HG02943 (cell line): ENCODE measurements around the gene ZNF385B.

Experiments
- ATAC-seq: cut with Tn5 transposase; IDR thresholded peaks from one replicate; pipeline ENCODE4 v1.9.1; 2021; ENCODE audit warnings: mild to moderate bottlenecking, low read depth, moderate library complexity; ENCODE audit not compliant: unreplicated experiment

ZNF385B gene

DNA sequence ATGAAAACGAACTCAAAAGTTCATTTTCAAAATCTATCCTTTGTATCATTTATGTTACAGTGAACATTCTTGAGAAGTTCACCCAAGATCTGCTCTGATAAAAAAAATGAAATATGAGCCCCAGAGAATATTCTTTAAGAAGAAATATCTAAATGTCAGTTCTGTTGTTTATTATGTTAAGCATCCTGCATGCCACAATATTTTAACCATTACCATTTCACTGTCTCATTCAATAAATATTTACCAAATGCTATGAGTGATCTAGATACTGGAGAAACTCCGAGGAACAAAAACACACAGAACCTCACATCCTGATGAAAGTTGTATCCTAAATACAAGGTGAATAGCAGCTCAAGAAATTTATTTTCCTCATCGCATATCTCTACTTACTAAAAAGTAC lies 170.2 kb downstream of the ZNF385B start:
- ATAC-seq: no peak

DNA sequence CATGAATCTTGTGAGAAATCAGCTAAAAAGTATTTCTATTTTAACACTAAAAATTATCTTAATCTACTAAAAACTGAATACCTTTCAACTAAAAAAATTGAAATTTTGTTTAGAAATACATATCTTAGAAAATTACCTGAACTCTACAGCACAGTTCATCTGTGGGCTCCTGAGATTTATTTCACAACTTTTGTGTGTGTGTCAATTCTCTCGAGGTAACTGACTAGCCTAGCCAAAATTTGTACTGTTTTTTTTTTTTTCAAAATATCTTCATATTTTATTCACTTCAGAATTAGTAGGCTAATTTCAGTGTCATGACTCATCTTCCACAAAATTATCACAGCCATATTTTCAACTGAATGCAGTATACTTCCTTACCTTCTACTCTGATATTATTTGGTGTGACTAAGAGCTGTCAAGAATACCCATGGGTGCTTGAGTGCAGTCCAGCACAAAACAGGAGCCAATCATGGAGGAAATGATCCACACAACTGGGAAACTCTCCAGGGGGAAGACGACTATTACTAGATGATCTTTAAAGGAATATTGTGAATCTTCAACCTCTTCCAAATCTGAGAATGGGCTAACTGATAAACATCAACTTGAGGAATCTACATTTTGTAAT lies 174.6 kb downstream of the ZNF385B start:
- no peak for ATAC-seq

DNA sequence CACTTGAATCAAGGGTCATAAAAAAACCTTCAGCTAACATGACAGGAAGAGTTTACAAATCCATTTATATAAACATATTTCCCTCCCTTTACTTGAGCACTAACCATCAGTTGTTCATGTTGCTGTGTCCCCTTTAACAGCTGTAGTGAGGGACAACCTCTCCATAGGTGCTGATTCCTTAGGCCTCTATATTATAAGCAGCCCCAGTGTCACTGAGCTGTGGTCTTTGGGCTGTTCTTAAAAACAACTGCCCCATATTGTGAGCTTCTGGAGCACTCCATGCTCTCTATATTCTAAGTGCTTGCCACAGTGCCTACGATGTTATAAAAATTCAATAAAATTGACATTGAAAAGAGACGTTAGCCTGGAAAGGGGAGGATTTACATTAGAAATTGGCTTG lies 175.3 kb downstream of the ZNF385B start:
- no peak for ATAC-seq

DNA sequence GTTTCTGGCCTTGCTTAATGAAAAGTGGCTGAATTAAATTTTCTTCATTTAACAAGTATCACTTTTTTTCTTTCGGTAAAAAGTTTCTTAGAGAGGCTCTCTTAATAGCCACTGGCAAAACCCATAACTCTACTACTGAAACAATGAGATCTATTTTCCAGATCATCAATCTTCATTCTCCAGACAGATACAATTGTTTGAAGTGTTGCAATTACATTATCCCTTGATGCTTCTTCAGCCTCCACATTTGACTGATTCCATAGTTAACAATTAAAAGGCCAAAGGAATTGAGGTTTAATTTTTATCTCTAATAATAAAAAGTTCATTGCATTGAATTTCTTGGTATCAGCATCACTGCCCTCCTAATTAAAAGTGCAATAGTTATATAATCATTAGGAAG lies 176.3 kb downstream of the ZNF385B start:
- no peak for ATAC-seq

DNA sequence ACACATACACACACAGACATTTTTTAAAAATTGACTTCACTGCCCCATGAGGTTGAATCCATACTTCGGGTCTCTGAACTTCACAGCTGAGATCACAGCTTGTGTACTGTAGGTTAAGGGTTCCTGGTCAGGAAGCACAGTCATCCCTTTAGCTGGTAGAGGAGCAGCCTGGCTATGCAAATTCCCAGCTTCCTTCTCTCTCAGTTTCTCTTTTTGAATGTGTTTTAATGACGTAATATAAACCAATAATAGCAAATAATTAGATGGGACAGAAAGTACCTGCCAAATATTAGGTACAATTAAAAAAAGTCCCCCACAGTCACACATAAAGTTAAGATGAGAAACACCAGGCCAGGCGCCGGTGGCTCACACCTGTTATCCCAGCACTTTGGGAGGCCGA lies 178.7 kb downstream of the ZNF385B start:
- ATAC-seq: no peak

DNA sequence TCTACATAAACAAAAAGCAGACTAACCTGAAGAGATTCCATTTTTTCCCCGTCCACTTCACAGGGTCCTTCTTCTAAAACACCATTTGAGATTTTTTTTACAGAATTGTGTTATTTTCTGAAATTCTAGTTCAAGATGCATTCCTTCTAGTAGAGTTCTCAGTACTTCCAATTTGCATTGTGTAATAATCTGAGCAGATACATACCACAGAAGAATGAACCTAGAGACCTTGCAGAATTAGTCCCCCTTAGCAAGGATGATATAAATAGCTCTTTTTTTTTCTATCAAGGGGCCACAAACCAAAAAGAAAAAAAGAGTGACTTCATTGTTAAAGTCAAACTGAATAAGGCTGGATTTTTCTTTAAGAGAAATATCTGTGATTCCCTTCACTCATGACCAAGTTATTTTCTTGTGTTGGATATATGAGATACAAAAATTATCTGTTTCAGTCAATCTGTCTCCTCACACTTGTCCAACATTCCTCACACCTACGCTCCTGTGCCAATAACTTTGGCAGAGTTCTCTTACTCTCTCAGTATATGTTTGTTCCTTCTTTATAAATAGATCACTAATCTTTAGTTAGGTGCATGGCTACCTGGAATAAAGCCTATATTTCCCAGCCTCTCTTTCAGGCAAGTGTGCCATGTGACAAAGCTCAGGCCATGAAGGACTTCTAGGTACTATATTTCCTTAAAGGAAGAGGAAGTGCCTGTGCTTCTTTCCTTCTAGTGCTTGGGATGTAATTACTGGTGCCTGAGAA lies 183.5 kb downstream of the ZNF385B start:
- no peak for ATAC-seq

DNA sequence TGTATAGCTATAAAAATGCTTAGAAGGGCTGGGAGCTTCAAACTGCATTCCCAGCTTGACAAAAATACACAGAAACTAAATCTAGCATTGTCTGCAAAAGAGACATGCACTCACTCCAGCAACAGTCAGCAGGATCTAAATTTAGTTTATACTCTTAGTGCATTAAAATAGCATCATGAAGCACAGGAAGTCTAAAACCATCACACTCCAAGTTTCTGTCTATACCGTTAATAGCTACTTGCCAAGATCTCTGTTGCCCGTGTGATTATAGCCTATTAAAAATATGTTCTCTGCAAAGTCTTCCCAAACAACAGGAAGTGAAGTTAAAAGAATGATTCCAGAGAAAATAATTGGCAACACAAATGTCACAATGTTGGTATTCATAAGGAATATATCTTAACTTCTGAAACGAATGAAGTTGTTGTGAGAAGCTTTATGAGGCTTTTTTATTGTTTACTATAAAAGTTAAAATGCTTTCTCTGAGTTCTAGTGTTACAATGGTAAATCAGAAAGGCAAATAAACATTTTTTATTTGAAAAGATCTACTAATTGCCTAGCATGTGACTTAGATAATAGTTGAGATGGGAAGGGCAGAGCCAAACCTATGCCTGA lies 184.2 kb downstream of the ZNF385B start:
- no peak for ATAC-seq

DNA sequence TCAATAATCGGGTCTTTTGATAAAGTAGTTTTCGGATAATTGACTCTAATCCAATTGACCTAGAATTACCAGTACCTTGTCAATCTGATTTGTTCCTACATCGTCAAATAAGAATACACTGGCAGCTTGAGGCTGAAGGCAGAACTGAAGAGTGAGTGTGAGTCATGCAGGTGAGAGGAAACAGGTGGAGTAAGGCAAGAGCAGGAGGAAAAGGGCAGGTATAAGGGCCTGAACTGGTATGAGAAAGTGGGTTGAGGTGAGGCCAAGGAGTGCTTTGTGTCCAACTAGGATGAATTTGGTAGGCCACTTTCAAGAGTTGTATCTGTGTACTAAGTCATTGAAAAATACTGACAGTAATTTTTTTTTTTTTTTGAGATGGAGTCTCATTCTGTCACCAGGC lies 186.0 kb downstream of the ZNF385B start:
- no peak for ATAC-seq

DNA sequence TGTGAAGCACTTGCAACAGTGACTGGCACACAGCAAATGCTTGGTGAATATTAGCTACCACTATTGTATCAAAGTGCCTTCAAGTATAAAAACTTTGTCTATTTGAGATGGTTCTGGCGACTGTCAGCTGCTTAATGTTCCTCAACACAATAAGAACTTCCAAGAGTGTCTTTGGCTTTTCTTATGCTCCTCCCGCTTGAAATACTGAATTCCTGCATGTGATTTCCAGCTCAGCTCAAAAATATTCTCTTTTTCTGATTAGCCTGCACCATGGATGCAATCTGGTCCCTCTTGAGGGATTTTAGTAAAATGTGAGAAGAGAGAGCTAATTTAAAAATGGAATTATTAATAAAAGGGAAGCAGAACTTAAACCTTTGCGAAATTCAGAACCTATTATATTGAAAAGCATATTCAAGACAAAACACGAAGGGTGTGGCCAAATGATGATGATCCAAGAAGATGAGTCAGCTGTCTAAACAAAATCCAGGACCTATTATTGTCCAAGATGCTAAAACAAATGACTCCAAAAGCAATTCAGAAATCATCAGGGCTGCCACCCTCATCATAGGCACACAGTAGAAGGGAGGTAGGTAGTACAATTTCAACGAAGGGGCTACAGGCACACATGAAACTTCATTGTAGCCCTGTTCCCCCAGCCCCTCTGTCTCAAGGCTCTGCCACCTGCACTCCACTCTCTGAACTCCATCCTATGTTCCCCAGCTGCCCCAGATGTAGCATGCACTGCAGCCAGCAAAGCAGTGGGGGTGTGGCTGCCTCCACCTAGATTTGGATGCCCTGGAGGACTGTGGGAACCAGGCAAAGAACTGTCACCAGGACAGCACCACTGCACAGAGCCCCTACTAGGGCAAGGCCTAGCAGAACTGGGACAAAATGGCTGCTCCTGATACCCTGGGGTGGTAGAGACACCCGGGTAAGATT lies 190.1 kb downstream of the ZNF385B start:
- ATAC-seq: no peak

DNA sequence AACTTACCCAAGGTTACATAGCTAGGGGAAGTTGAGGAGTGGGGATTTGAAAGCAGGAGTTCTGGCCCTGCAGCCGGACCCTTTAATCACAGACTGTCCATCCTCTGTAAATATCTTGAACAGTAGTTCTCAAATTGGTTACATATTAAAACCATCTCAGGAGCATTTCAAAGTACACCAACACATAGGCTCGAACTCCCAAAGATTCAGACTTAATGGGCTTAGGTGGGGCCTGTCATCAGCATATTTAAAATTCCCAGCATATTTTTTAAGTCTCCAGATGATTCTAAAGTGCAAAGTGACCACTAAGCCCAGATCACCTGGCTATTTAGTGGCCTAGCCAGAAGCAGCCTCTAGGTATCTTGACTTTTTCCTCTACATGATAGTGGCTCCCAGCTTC lies 192.2 kb downstream of the ZNF385B start:
- ATAC-seq: no peak

DNA sequence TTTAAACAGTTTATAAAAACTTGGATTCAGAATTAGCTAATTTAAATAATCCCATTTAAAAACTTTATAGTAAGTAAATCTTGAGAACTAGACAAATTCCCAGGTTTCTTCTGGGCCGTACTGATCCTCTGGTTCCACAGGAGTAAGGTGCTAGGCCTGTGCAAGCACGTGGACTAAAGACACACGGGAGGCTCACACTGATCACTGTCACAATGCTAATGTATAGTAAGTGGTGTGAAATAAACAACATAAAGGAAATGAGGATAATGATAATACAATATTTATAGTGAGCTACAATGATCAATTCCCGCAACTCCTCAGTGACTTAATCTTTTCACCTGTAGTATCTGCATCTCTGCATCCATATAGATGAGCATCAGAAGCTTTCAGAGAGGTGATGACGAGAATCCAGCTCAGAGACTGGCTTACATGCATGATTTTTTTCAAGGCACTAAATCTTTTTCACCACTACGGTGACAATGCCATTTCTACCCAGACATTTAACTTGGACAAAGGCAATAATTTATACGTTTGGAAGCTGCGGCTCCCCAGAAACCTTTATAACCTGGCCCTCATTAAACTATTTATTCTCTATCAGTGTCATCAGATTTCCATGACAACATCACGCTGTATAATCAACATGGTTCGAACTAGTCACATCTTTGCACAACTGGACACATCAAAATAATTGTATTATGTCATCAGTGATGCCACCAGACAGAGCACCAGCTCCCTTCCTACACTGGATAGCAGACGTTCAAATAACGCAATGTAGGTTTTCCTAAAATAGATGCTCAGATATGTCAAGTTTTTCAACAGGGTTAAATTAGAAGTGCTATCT lies 196.2 kb downstream of the ZNF385B start:
- ATAC-seq: no peak

DNA sequence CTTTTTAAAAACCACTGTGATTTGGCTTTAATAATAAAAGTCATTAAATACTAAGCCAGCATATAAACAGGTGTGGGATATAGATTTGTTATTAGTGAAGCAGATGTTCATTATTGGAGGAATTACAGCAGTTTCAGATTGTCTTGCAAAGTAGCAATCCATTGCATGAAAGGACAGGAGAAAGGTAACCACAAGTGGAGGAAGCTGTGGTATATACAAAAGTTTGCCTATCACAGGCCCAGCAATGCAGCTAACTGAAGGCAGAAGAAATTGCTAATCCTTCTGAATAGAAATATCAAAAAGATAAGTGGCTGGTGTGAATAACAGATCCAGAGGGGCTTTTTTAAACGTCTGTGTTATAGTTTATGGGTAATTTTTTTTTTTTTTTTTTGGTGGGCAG lies 199.4 kb downstream of the ZNF385B start:
- ATAC-seq: no peak

DNA sequence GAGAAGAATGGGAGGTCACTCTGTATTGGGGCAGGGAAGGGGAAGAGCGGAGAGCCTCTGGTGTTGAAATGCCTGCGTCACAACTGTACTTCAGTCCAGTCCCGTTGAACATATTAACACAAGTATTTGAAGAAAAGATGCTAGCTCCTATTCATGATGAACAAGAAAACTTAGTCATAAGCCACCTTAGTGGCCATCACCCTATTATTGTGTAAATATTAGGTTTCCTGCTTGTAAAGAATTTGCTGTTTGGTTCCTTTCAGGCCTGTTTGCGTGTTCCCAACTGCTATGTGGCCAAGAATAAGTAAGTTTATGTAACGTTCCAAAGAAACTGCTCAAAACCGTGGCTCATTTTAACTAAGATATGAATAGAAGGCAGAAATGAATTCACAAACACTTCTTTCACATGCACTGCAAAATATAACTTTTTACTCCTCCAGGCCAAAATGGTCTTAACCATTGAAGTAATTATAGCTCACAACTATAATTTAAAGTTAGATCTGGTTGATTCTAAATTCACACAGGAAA lies 204.3 kb downstream of the ZNF385B start:
- ATAC-seq: no peak

DNA sequence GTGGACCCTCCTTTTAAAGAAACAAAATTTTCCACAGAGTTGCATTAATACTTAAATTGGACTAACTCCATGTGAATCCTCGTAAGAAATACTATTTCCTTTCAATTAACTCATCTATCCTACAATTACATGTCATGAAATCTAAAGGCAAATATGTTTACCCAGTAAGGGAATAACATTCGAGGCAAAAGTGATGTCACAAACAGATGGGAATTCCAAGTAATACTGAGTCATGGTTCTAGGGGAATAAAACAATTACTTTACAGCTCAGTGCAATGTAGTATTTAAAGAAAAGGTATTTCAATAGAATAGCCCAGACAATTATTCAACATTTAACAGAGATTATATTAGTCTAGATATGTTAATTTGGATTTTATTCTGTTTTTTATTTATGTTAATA lies 205.8 kb downstream of the ZNF385B start:
- ATAC-seq: no peak

DNA sequence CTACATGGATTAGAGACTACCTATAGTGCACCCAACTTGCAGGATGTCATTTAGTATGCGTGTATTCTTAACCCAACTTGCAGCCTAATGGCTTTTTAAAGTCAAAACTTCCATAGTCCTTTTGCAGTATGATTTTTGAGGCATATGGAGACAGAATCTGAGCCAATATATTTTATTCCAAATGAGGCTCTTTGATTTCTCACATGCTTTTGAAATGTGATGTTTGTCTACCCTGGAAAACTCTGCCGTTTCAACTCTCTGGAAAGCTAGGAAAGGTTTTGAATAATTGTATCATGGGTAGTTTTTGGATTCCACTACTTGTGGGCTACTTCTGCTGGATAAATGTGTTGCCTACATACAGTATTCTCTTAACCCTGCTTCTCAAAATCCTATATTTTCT lies 206.6 kb downstream of the ZNF385B start:
- ATAC-seq: no peak

DNA sequence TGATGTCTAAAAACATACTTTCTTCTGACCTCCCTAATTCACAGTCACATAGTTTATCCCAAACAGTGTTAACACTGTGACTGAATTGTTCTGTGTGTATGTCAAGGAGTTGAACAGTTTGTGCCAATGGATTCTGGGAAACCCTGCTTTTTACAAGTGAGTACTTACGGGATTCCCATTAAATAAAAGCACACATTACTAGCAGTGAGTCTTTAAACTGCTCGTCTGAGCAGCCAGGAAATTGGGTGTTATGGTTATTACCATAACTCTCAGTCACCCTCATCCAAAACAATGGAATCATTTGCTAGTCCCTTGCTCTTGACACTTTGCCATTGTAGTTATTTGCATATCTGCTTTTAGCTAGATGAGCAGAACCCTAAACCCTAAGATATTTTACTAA lies 209.1 kb downstream of the ZNF385B start:
- no peak for ATAC-seq

DNA sequence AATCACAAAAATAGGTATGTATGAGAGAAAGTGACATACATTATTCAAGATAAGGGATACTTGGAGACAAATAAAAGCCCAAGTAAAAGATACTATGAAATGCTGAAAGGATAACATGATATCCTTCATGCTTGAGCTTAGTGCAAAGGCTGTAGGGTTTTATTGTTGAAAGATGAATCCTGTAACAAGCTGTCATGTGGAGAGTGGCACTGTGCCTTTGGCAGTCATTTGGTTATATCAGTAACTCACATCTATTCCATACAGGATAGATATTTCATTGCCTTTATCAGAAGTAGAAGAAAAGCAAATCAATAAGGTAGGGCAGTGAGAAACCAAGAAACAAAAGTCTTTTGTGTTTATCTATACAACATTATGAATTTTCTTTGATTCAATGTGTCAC lies 211.0 kb downstream of the ZNF385B start:
- no peak for ATAC-seq

DNA sequence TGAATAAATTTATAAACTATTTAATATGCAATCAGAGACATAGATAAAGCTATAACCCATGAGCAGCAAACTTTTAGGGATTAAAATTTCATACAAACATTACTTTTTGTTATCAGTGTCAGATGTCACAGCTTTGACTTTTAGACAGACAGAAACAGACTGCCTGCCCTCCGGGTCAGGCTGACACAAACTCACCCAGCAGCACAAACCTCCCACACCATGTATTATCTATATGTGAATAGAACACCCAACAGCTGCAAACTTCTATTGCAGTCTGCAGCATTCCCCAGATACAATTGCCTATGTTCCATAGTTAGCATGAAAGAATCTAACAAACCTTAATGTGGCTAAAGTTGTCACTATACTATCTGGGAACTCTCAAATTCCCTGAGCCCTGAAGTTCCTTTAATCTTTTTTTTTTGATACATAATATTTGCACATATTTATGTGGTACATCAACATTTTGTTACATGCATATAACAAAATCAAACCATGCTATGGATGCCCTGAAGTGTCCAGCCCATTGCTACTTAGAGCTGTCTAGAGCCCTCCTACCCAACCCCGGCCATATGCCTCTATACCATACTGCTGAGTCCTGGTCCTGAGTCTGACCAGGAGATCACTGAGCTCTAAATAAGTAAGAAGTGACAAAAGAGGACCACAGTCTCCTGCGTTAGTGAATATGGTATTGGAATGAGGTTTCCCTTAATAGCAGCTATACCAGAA lies 214.4 kb downstream of the ZNF385B start:
- no peak for ATAC-seq

DNA sequence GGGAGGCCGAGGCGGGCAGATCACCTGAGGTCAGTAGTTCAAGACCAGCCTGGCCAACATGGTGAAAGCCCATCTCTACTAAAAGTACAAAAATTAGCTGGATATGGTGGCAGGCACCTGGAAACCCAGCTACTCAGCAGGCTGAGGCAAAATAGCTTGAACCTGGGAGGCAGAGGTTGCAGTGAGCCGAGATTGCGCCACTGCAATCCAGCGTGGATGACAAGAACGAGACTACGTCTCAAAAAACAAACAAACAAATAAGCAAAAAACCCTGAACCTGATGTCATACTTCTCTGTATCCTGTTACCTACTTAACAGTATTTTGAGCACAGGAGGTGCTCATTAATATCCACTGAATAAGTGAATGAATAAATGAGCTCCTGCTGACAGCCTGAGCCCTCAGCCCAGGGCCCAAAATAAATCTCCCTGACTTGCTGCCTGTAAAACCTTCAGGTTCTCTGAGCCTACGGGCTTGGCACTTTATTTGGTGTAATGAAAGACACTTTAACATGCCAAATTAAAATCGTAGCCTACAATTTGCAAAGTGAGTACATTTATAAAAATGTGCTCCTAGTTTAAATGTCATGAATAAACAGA lies 215.1 kb downstream of the ZNF385B start:
- ATAC-seq: no peak
